Gastrocnemius medialis (tissue), 4 donors: ENCODE data around the gene ABCA13. TPM values are rescaled to one million over a fixed set of nuclear protein-coding genes. Genes with fewer than 3 reads are reported as not detected.

Experiments used
- ATAC-seq, 2 donors: fragments of 150-250 bp; one replicate each; pipeline ENCODE4 v1.9.1; 2016
- DNase-seq, 2 donors: peaks; one replicate each; pipeline ENCODE4 v3.0.0-alpha.2; 2019
- H3K27ac ChIP-seq, 4 donors: fragments of 200-600 bp; sonication (generic); 1 replicate in 1 of 4; 2 replicates in 3 of 4; pipeline ENCODE4 v1.5.1; 2016 to 2018; ENCODE audit warnings: mild to moderate bottlenecking in 2 of 4, moderate library complexity in 1 of 4
- H3K27me3 ChIP-seq, 3 donors: fragments of 200-600 bp; sonication (generic) in 2 of 3; 1 replicate in 1 of 3; 2 replicates in 2 of 3; pipeline versions ENCODE4 v1.5.1 to v1.6.0; 2016 to 2019; ENCODE audit warnings: mild to moderate bottlenecking in 1 of 3, moderate library complexity in 1 of 3
- H3K36me3 ChIP-seq, 2 donors: fragments of 200-600 bp; sonication (generic) in 1 of 2; one replicate each; pipeline ENCODE4 v1.5.1; 2017 to 2018
- H3K4me1 ChIP-seq, 2 donors: fragments of 200-600 bp; sonication (generic) in 1 of 2; one replicate each; pipeline ENCODE4 v1.5.1; 2016 to 2017; ENCODE audit warnings: mild to moderate bottlenecking in 2 of 2
- H3K4me3 ChIP-seq, 4 donors: fragments of 200-600 bp; sonication (generic) in 3 of 4; 1 replicate in 1 of 4; 2 replicates in 3 of 4; pipeline ENCODE4 v1.5.1; 2016 to 2019; ENCODE audit warnings: mild to moderate bottlenecking in 2 of 4
- H3K9me3 ChIP-seq, 3 donors: fragments of 200-600 bp; sonication (generic) in 2 of 3; 1 replicate in 1 of 3; 2 replicates in 2 of 3; pipeline ENCODE4 v1.5.1; 2016 to 2019
- CTCF ChIP-seq, 5 experiments: fragments of 450-650 bp in 3 of 5; fragments of 200-600 bp in 2 of 5; sonication (generic) in 2 of 5; IDR thresholded peaks in 4 of 5; conservative IDR thresholded peaks in 1 of 5; 1 replicate in 4 of 5; 2 replicates in 1 of 5; pipeline ENCODE4 v1.5.1; 2016 to 2019; ENCODE audit warnings: antibody characterized with exemption in 5 of 5, mild to moderate bottlenecking in 3 of 5, moderate library complexity in 3 of 5
- POLR2A ChIP-seq, 2 donors: fragments of 450-650 bp; IDR thresholded peaks; one replicate each; pipeline ENCODE4 v1.6.1; 2017; ENCODE audit warnings: antibody characterized with exemption in 2 of 2, mild to moderate bottlenecking in 2 of 2, moderate library complexity in 2 of 2
- in situ Hi-C, 4 donors: fragments of 200-750 bp; cut with MboI; loops; one replicate each; pipeline versions ENCODE4 v1.15.0 to v1.8.0; 2017; ENCODE audit warnings: low sequenced_read_pairs in 4 of 4
- intact Hi-C: fragments of 100-400 bp; cut with DNase I; formaldehyde crosslinking; loops from one replicate; pipeline ENCODE4 v1.15.1; 2023; ENCODE audit warnings: low total_unique reads
- total RNA-seq, 4 donors: library from RNA; depleted of rRNA; stranded (reverse); fragments of >200 nt; gene quantifications; one replicate each; pipeline versions ENCODE4 v1.1.0 to v1.2.3, GENCODE V29; 2016

The ABCA13 gene
- total RNA-seq, 4 donors from 2014 or later, result 0.03 to 0.10 TPM; not detected in 2

GRCh38 chr7:48225101-48225500 is 53.8 kb downstream of the ABCA13 start:
- H3K4me3 ChIP-seq, result no peak overlapping the region
- in situ Hi-C loops, result no loop called here
- no peaks in the 10 kb centered on the region for H3K27me3 ChIP-seq
- ATAC-seq (no peak), DNase-seq (no peak)
- no peaks in the 10 kb centered on the region for H3K36me3 ChIP-seq
- H3K4me1 ChIP-seq, result no peaks in the 10 kb centered on the region
- no peak overlapping the region for H3K27ac ChIP-seq
- no peaks in the 10 kb centered on the region for H3K9me3 ChIP-seq
- no peak for TF ChIP-seq CTCF (IDR thresholded peaks at IDR 0.05 in 4 of 5, conservative IDR thresholded peaks at IDR 0.05 in 1 of 5)
- TF ChIP-seq POLR2A (IDR thresholded peaks at IDR 0.05), result no peak
- intact Hi-C loops, result no loop called here

GRCh38 chr7:48237354-48237753 is 66.1 kb downstream of the ABCA13 start:
- TF ChIP-seq CTCF (IDR thresholded peaks at IDR 0.05 in 4 of 5, conservative IDR thresholded peaks at IDR 0.05 in 1 of 5) (no peak), POLR2A (IDR thresholded peaks at IDR 0.05) (no peak)
- DNase-seq (no peak), ATAC-seq (no peak)
- no peaks in the 10 kb centered on the region for H3K36me3 ChIP-seq
- no peak overlapping the region for H3K4me3 ChIP-seq
- in situ Hi-C loops (no loop called here), intact Hi-C loops (no loop called here)
- H3K9me3 ChIP-seq, result no peaks in the 10 kb centered on the region
- no peaks in the 10 kb centered on the region for H3K4me1 ChIP-seq
- no peak overlapping the region for H3K27ac ChIP-seq
- H3K27me3 ChIP-seq, result no peaks in the 10 kb centered on the region

- DNase-seq (no peak), ATAC-seq (no peak)
- intact Hi-C loops, result no loop called here
- no peak overlapping the region for H3K4me3 ChIP-seq
- no peaks in the 10 kb centered on the region for H3K36me3 ChIP-seq
- H3K27ac ChIP-seq, result no peak overlapping the region
- no peaks in the 10 kb centered on the region for H3K27me3 ChIP-seq
- H3K9me3 ChIP-seq, result no peaks in the 10 kb centered on the region
- TF ChIP-seq CTCF (IDR thresholded peaks at IDR 0.05 in 4 of 5, conservative IDR thresholded peaks at IDR 0.05 in 1 of 5), result no peak
- no peak for TF ChIP-seq POLR2A (IDR thresholded peaks at IDR 0.05)
- in situ Hi-C loops, result no loop called here
- no peaks in the 10 kb centered on the region for H3K4me1 ChIP-seq
Observed at GRCh38 chr7:48242846-48243245, 71.6 kb downstream of the ABCA13 start.

- in situ Hi-C loops (no loop called here), intact Hi-C loops (no loop called here)
- Histone ChIP-seq H3K27me3 (no peaks in the 10 kb centered on the region), H3K27ac (no peak overlapping the region), H3K4me1 (no peaks in the 10 kb centered on the region), H3K4me3 (no peak overlapping the region), H3K36me3 (no peaks in the 10 kb centered on the region), H3K9me3 (no peaks in the 10 kb centered on the region)
- TF ChIP-seq POLR2A (IDR thresholded peaks at IDR 0.05), result no peak
- no peak for TF ChIP-seq CTCF (IDR thresholded peaks at IDR 0.05 in 4 of 5, conservative IDR thresholded peaks at IDR 0.05 in 1 of 5)
- ATAC-seq, result no peak
- peak in 1 of 2 donors; percentile 3 for DNase-seq
Observed at GRCh38 chr7:48244864-48245271, 73.6 kb downstream of the ABCA13 start.

GRCh38 chr7:48245751-48246472 is 74.7 kb downstream of the ABCA13 start:
- Histone ChIP-seq H3K9me3 (no peaks in the 10 kb centered on the region), H3K27ac (no peak overlapping the region), H3K4me1 (no peaks in the 10 kb centered on the region), H3K4me3 (no peak overlapping the region), H3K36me3 (no peaks in the 10 kb centered on the region), H3K27me3 (no peaks in the 10 kb centered on the region)
- DNase-seq, result no peak
- no peak for TF ChIP-seq CTCF (IDR thresholded peaks at IDR 0.05 in 4 of 5, conservative IDR thresholded peaks at IDR 0.05 in 1 of 5)
- TF ChIP-seq POLR2A (IDR thresholded peaks at IDR 0.05), result no peak
- in situ Hi-C loops (no loop called here), intact Hi-C loops (no loop called here)
- no peak for ATAC-seq
